ENCODE data around the gene RNF152.

GRCh38 chr18:61844726-61845125 is 48.1 kb downstream of the RNF152 start:
- TF ChIP-seq, protein P1, sequence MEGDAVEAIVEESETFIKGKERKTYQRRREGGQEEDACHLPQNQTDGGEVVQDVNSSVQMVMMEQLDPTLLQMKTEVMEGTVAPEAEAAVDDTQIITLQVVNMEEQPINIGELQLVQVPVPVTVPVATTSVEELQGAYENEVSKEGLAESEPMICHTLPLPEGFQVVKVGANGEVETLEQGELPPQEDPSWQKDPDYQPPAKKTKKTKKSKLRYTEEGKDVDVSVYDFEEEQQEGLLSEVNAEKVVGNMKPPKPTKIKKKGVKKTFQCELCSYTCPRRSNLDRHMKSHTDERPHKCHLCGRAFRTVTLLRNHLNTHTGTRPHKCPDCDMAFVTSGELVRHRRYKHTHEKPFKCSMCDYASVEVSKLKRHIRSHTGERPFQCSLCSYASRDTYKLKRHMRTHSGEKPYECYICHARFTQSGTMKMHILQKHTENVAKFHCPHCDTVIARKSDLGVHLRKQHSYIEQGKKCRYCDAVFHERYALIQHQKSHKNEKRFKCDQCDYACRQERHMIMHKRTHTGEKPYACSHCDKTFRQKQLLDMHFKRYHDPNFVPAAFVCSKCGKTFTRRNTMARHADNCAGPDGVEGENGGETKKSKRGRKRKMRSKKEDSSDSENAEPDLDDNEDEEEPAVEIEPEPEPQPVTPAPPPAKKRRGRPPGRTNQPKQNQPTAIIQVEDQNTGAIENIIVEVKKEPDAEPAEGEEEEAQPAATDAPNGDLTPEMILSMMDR (IDR thresholded peaks at IDR 0.05) = no peak
- TF ChIP-seq POLR2A (IDR thresholded peaks at IDR 0.05) = no peak
